ENCODE measurements around the gene SUSD1.

SUSD1 gene

DNA sequence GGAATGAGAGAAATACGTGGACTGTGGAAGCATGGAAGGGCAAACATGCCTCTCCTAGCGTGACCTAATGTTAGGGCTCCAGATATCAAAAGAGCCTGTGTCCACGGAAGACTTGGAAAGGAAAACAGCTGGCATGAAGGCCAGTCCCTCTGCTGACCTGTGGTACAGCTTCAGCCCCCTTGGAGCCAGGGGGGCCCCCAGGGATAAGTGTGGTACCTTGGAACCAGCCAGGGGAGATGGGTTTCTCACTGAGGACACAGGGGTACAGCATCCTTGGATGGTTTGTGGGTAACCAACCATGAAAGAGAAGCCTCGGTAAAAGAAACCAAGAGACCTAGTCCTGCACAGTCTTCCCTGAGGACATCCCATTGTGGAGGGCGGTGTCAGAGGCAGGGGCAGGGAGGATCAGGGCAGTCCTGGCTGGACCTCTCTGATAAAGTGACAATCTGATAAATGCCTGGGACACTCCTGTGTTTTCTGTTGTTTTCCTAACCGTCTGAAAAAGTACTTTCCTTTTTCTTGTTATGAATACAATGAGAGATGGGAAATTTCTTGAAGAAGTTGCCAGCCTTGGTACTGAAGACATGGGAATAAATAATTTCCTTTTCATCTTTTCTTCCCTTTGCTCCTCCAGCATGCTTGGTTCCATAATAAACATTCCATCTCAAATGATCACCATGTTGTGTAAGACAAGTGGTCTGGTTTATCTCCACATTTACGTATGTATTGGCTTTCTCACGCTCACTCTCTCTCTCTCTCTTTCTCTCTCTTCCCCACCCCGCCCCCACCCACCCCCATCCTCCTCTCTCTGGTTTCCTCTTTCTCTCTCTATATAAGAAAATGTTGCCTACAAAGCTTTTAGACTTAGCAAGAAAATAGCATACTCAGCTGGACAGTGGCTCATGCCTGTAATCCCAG is 102.1 kb downstream of the SUSD1 start:
- no peak overlapping the region for H3K4me3 ChIP-seq (ENCODE audit: low read depth, low read length)

DNA sequence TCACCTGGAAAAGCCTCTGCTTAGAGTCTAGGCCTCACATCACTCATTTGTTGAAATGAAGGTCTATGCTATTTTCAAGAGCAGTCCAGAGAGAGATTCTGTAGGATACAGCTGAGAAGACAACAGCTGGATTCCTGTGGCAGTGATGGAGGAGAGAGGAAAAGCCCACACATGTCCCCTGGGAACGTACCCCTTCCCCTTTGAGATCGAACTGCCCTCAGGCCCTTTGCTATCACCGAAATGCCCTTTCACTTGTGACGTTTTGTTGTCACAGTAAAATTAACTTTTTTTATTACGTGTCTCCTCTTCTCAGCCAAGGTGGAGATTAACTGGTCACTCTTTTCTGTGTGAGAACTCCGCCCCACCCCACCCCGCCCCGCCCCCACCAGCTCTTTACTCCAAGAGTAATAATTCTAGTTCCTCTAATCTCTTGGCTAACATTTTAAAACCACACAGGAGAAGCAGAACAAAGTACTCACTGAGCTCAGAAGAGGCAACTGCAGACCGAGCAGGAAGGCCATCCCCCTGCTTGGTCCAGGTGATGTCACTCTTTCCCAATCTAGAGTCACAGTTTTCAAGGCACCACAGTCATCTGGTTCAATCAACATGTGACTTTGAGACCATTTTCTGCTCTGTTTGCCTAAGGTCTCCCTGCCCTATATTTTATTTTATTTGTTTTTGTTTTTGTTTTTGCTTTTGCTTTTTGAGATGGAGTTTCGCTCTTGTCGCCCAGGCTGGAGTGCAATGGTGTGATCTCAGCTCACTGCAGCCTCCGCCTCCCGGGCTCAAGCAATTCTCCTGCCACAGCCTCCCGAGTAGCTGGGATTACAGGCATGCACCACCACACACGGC is 105.6 kb downstream of the SUSD1 start:
- no peak overlapping the region for H3K4me3 ChIP-seq (ENCODE audit: low read depth, low read length)

DNA sequence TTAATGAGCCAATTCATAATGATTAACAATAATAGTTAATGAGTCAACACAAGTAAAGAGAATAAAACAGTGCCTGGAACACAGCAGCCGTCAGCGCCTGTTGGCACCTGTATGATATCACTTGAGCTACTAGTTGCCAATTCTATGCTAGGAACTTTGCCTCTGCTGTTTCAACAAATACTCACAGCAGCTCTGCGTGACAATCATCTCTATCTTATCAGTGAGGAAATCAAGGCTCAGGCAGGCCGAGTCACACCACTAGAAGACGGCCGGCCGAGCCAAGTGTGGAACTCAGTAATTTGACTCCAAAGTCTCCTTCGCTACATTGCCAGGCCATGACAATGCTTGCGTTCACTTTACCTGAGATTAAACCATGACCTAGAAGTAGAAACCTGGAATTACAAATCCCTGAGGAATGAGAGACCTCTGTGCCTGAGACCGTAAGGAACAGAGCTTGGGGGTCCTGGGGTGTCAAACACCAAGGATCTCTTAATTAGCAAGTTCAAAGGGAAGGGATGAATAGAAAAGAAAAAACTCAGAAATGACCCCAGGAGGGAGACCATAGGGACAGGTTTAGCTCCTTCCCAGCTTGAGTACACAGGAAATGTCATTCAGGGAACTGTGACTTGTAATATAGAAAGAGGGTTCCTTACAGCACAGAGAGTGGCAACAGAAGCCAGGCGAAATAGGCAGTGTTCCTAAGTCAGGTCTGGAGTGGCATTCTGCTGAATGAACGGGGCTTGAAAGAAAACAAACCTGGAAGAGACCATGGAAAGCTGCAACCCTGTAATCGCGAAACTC is 109.1 kb downstream of the SUSD1 start:
- no peak overlapping the region for H3K4me3 ChIP-seq (ENCODE audit: low read depth, low read length)

GRCh38 chr9:112064871-112065270 is 110.2 kb downstream of the SUSD1 start:
- no peak overlapping the region for H3K4me3 ChIP-seq (ENCODE audit: low read depth, low read length)

DNA sequence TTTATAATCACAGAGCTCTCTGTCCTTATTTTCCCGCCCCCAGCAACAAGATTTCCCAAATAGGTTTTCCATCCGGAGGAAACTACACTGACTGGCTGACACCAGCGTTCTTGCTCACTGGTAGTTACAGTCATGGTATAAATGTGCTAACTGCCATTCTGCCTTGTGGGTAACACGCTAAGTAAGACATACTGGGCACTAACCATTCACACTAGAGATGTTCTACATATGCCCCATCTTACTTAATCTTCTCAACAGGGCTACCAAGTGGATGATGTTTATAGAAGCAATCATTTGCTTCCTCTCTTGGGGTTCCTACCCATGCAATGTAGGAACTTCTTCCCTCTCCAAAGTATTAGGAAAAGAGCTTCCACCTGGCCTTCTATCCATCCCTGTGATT is 111.5 kb downstream of the SUSD1 start:
- H3K4me3 ChIP-seq (ENCODE audit: low read depth, low read length) = no peak overlapping the region

- no peak overlapping the region for H3K4me3 ChIP-seq (ENCODE audit: low read depth, low read length)
Observed at GRCh38 chr9:112063151-112063550, 111.9 kb downstream of the SUSD1 start.

DNA sequence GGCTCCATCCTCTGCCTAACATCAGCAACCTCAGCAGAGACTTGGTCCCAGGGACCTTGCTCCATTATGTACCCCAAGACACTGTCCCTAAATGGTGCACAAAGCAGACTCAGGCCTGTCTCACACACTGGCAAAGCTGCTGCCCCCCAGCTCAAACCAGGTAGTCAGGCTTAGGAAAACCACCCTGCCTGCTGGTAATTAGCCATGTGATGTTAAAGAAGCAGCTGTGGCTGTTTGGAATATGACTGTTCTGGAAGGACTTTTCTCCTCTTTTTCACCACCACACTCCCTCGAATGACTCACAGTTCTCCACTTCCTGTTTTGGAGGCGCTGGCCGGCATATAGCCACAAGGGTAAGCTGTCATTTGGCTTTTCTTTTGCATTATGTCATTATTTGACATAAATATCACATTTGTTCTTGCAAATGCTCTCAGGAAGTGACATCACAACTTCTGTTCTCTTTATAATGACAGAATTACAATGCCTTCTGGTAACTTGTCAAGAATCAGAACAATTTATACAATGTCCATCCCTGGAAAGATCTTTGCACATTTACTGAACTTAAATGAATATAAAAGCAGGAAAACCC is 113.9 kb downstream of the SUSD1 start:
- no peak overlapping the region for H3K4me3 ChIP-seq (ENCODE audit: low read depth, low read length)

DNA sequence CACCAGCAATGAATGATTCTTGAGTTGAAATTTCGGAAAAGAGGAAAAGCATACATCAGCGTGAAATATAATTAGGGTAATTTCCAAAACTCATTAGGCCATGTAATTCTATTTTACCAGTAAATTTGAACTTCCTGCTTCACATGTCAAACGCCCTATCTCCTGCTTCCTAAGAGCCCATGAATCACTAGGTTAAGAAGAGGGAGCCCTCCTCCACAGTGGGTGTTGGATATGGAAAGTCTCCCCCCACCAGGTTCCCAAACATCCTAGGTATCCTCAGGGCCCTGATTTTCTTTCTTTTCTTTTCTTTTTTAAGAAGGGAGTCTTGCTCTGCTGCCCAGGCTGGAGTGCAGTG is 115.2 kb downstream of the SUSD1 start:
- H3K4me3 ChIP-seq (ENCODE audit: low read depth, low read length) = no peak overlapping the region

GRCh38 chr9:112059145-112059965 is 115.7 kb downstream of the SUSD1 start:
- H3K4me3 ChIP-seq (ENCODE audit: low read depth, low read length) = no peak overlapping the region

DNA sequence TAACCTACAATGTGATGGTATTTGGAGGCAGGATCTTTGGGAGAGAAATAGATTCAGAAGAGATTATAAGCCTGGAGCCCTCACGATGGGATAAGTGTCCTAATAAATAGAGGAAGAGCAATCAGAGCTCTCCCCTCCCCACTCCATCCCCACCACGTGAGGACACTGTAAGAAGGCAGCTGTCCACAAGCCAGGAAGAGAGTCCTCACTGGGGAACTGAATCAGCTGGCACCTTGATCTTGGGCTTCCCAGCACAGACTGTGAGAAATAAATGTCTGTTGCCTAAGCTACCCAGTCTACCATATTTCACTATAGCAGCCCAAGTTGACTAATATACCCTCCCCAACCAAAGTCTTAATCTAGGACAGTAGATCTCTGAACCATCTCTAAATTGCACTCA is 118.1 kb downstream of the SUSD1 start:
- H3K4me3 ChIP-seq (ENCODE audit: low read depth, low read length) = no peak overlapping the region

GRCh38 chr9:112054916-112055315 is 120.2 kb downstream of the SUSD1 start:
- no peak overlapping the region for H3K4me3 ChIP-seq (ENCODE audit: low read depth, low read length)

DNA sequence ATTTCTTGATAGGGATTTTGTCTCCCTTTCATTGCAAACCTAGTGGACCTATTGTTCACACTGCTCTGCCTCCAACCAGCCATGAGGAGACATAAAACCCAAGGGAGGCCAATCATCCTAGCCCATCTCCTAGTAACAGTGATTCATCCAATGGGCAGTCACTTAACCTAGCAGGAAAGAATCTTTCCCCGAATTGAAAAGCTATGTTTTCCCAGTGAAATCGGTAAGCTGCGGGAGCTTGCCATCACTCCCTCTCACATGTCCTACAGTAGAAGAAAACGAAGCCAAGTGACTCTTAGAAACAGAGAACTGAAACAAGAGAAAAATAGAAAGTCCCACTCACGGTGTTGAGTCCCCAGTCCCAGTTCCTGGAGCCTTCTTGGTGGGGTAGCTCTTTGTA is 123.3 kb downstream of the SUSD1 start:
- H3K4me3 ChIP-seq (ENCODE audit: low read depth, low read length) = no peak overlapping the region

GRCh38 chr9:112050544-112051475 is 124.3 kb downstream of the SUSD1 start:
- H3K4me3 ChIP-seq (ENCODE audit: low read depth, low read length) = no peak overlapping the region

DNA sequence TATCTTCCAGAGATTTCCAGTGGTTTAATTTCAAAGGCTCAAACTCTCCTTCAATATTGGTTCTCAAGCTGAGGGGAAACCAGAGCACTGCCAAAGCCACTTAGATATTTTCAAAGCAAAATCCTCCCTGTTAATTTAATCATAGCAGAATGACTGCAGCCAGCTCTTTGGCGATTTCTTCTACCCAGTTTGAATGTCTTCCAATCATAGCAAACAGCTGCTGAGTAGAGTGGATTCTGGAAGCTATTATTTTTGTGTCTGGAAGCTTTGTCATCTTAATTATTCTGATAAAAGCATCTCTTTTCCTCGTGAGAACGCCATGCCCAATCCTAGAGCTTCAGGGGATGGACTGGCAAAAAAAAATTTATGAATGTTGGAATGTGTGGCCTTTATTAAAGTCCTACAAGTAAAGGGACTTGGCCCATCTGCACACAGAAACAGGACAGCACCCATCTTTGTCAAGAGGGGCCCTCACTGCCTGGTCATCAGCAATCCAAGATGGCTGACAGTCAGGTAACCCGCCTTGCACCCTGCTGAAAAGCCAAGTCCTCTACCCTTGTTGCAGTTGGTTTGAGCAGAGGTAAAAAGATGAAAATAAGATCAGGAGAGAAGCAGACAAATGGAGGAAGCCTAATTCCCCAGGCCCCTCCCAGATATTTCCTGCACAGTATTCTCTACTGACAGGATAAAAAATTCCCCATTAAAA is 125.1 kb downstream of the SUSD1 start:
- no peak overlapping the region for H3K4me3 ChIP-seq (ENCODE audit: low read depth, low read length)

GRCh38 chr9:112048924-112049691 is 126.0 kb downstream of the SUSD1 start:
- no peak overlapping the region for H3K4me3 ChIP-seq (ENCODE audit: low read depth, low read length)

DNA sequence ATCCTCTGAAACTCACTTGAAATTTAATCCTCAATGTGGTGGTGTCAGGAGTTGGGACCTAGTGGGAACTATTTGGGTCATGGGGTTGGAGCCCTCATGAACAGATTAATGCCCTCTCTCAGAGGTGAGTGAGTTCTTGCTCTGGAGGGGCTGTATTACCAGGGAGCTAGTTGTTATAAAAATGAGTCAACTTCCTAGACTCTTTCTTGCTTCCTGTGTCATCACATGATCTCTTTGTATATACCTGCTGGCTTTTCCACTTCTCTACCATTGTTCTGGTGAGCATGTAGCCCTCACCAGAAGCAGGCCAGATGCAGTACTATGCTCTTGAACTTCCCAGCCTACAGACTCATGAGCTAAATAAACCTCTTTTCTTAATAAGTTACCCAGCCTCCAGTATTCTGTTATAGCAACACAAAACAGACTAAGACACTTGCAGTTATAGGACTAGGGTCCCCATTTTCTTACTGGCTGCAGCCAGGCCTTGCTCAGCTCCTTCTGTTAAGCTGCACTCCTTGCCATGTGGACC is 127.5 kb downstream of the SUSD1 start:
- H3K4me3 ChIP-seq (ENCODE audit: low read depth, low read length) = no peak overlapping the region

DNA sequence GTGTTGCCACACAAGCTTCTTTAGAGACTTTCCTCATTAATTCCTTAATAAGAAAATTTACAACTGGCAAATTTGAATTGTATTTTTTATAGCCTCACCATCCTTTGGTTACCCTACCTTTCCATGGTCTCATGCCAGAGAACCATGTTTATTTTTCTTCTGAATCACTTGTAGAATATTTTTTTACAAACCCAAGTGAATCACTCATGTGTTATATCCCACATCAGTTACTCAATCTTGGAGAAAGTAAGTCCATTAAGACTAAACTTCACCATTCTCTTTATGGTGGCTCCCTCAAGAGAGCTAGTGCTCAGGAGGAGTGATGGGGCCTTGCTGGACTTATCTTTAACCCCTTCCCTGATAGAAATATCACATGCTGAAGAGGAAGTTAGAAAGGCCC is 128.9 kb downstream of the SUSD1 start:
- H3K4me3 ChIP-seq (ENCODE audit: low read depth, low read length) = no peak overlapping the region

Data from iPS-11a (cell line).